ENCODE measurements around the gene NADK.
"Not testable (repeated sequence)": the region's sequence is repeated elsewhere in the genome, so short reads cannot be mapped to it uniquely, and the experiment has no call there.

DNA sequence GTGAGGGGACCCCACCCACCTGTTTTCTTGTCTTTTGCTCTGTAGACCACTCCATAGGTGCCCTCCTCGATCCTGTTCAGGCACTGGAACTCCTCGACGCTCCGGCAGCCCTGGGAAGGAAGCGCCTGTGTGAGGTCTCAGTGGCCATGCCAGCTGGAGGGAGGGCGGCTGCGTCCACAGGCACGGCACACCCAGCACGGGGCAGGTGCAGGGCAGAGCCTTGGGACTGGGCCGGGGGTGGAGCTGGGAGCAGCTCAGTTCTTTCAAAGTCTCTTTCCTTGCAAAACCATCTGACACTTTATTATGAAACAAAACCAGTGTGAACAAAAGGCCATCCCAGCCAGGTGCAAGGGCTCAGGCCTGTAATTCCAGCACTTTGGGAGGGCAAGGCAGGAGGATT, 72.6 kb downstream of the NADK start:
- not testable (repeated sequence) for TF ChIP-seq RCOR1 (conservative IDR thresholded peaks at IDR 0.05; ENCODE audit: low read depth, low read length); SRF (IDR thresholded peaks at IDR 0.05; ENCODE audit: low read depth in 2 of 2, low read length in 2 of 2); NFXL1 (IDR thresholded peaks at IDR 0.05; ENCODE audit: borderline replicate concordance)
- TF ChIP-seq, protein P1, sequence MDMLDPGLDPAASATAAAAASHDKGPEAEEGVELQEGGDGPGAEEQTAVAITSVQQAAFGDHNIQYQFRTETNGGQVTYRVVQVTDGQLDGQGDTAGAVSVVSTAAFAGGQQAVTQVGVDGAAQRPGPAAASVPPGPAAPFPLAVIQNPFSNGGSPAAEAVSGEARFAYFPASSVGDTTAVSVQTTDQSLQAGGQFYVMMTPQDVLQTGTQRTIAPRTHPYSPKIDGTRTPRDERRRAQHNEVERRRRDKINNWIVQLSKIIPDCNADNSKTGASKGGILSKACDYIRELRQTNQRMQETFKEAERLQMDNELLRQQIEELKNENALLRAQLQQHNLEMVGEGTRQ (IDR thresholded peaks at IDR 0.05; ENCODE audit: borderline replicate concordance, low read depth, low read length), result not testable (repeated sequence)
- TF ChIP-seq, protein P2, sequence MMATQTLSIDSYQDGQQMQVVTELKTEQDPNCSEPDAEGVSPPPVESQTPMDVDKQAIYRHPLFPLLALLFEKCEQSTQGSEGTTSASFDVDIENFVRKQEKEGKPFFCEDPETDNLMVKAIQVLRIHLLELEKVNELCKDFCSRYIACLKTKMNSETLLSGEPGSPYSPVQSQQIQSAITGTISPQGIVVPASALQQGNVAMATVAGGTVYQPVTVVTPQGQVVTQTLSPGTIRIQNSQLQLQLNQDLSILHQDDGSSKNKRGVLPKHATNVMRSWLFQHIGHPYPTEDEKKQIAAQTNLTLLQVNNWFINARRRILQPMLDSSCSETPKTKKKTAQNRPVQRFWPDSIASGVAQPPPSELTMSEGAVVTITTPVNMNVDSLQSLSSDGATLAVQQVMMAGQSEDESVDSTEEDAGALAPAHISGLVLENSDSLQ (IDR thresholded peaks at IDR 0.05), result not testable (repeated sequence)
